HepG2 (cell line): Measurements from ENCODE around the gene MEA1. TPM values are rescaled to one million over a fixed set of nuclear protein-coding genes. Genes with fewer than 3 reads are reported as not detected.

ENCODE experiments used
- ATAC-seq: fragments of 200-7000 bp; cut with Tn5 transposase; 3 replicates; pipeline ENCODE4 v1.9.1; 2020; ENCODE audit warnings: mild to moderate bottlenecking, moderate library complexity
- BruUV-seq: library from RNA; stranded (reverse); fragments of 400-500 nt; replicated peaks from 2 replicates; lab custom pipeline; 2021; lab: Mats Ljungman, UMichigan
- CTCF ChIA-PET: fragments of 300-600 bp; formaldehyde crosslinking; extraction: SDS; loops from one replicate; lab custom pipeline; 2021; ENCODE audit warnings: low total read pairs, inconsistent platforms, low intra/inter-chr PET ratio; lab: Yijun Ruan, JAX
- POLR2A ChIA-PET: fragments of 350-600 bp; sonication (Branson Sonifier 250); formaldehyde crosslinking; loops from one replicate; lab custom pipeline; 2020; ENCODE audit warnings: antibody characterized with exemption, inconsistent platforms; lab: Yijun Ruan, JAX
- DNase-seq: peaks from one replicate; pipeline ENCODE4 v3.0.0-alpha.2; 2015; ENCODE audit warnings: low spot score
- FAIRE-seq: peaks from 3 replicates; lab custom pipeline; 2011; peaks lifted over from hg19 to GRCh38; lab: Jason Lieb, UNC
- H2AFZ ChIP-seq: one replicate; pipeline ENCODE4 v1.6.1; 2011; ENCODE audit warnings: low read length, inconsistent platforms
- H3K27ac ChIP-seq: fragments of 300-600 bp; 3 replicates; pipeline ENCODE4 v1.8.0; 2011; ENCODE audit warnings: mixed run types, mild to moderate bottlenecking, mixed read lengths, low read length, inconsistent platforms; ENCODE audit not compliant: insufficient read depth; ENCODE audit errors: extremely low read length
- H3K27me3 ChIP-seq, 2 experiments: fragments of 200-600 bp in 1 of 2; 2 replicates in 1 of 2; 3 replicates in 1 of 2; pipeline versions ENCODE4 v1.6.0 to v1.8.0; 2011; ENCODE audit warnings: low read length in 2 of 2, mild to moderate bottlenecking in 2 of 2, moderate library complexity in 2 of 2, inconsistent platforms in 1 of 2; ENCODE audit not compliant: insufficient read depth in 2 of 2, control insufficient read depth in 1 of 2
- H3K36me3 ChIP-seq, 2 experiments: fragments of 200-600 bp in 1 of 2; replicated peaks in 1 of 2; 2 replicates in 1 of 2; 3 replicates in 1 of 2; pipeline versions ENCODE4 v1.5.1 to v1.8.0; 2011; ENCODE audit warnings: low read length in 2 of 2, inconsistent platforms in 1 of 2; ENCODE audit not compliant: insufficient read depth in 2 of 2, control insufficient read depth in 1 of 2
- H3K4me1 ChIP-seq: 2 replicates; pipeline ENCODE4 v1.5.1; 2012; ENCODE audit warnings: low read length, inconsistent platforms; ENCODE audit not compliant: insufficient read depth
- H3K4me2 ChIP-seq: 2 replicates; pipeline ENCODE4 v1.6.0; 2011; ENCODE audit warnings: low read depth, low read length, inconsistent platforms
- H3K4me3 ChIP-seq, 3 experiments: fragments of 200-600 bp in 1 of 3; sonication (generic), shearing (Covaris generic) in 1 of 3; replicated peaks in 1 of 3; 2 replicates each; pipeline ENCODE4 v1.5.1; 2011 to 2016; ENCODE audit warnings: low read length in 3 of 3, inconsistent platforms in 2 of 3, low read depth in 2 of 3, mild to moderate bottlenecking in 2 of 3, control low read depth in 1 of 3, mixed read lengths in 1 of 3; ENCODE audit not compliant: insufficient read depth in 1 of 3
- H3K79me2 ChIP-seq: one replicate; pipeline ENCODE4 v1.6.1; 2011; ENCODE audit warnings: low read length, inconsistent platforms; ENCODE audit not compliant: insufficient read depth
- H3K9ac ChIP-seq: 2 replicates; pipeline ENCODE4 v1.6.0; 2011; ENCODE audit warnings: mild to moderate bottlenecking, low read depth, low read length, inconsistent platforms; ENCODE audit not compliant: insufficient read depth
- H3K9me3 ChIP-seq: 2 replicates; pipeline ENCODE4 v1.5.1; 2012; ENCODE audit warnings: mild to moderate bottlenecking, low read length
- H4K20me1 ChIP-seq: 2 replicates; pipeline ENCODE4 v1.6.0; 2011; ENCODE audit warnings: inconsistent platforms, mild to moderate bottlenecking, low read length, moderate library complexity; ENCODE audit not compliant: insufficient read depth
- FOSL2 ChIP-seq: sonication (generic); formaldehyde crosslinking; IDR thresholded peaks from 2 replicates; pipeline ENCODE4 v1.4.0; 2020; ENCODE audit warnings: missing genetic modification reagents
- MEF2D ChIP-seq: sonication (generic); formaldehyde crosslinking; IDR thresholded peaks from 2 replicates; pipeline ENCODE4 v1.5.1; 2020; ENCODE audit warnings: mild to moderate bottlenecking, missing genetic modification reagents
- RBFOX2 ChIP-seq: fragments of 200-400 bp; formaldehyde crosslinking; IDR thresholded peaks from 2 replicates; pipeline ENCODE4 v1.6.1; 2017; ENCODE audit warnings: low read depth, mild to moderate bottlenecking, low read length
- SSRP1 ChIP-seq: IDR thresholded peaks from 2 replicates; pipeline ENCODE4 v1.6.1; 2016; ENCODE audit warnings: control low read depth
- ZEB1 ChIP-seq: IDR thresholded peaks from 2 replicates; pipeline ENCODE4 v1.6.1; 2012; ENCODE audit warnings: mild to moderate bottlenecking, low read depth, inconsistent platforms; ENCODE audit not compliant: insufficient replicate concordance
- WGBS: methylation state at CpG from one replicate; pipeline ENCODE4 v1.1.6; 2017; ENCODE audit warnings: low lambda C conversion rate; 5-methylcytosine and 5-hydroxymethylcytosine counted together
- in situ Hi-C: cut with HindIII; loops from 2 replicates; pipeline ENCODE4 v1.10.0; 2017; ENCODE audit warnings: low pct_unique_long_range_greater_than_20kb; ENCODE audit not compliant: extremely low pct_ligation_motif_present
- intact Hi-C: fragments of 100-400 bp; cut with micrococcal nuclease; formaldehyde crosslinking; loops from one replicate; pipeline ENCODE4 v1.10.0; 2022; ENCODE audit not compliant: unreplicated experiment
- polyA plus RNA-seq, 8 experiments: library from polyadenylated mRNA; depleted of rRNA in 3 of 8; stranded (reverse) in 7 of 8; unstranded in 1 of 8; fragments of >200 nt; fragmentation: Illumina TruSeq in 4 of 8; extraction: Trizol in 4 of 8; gene quantifications; 2 replicates each; pipeline versions ENCODE4 v1.2.1 to v1.2.3, GENCODE V29; 2011 to 2016; ENCODE audit warnings: low read depth in 4 of 8, missing spikeins in 1 of 8, mixed read lengths in 1 of 8; ENCODE audit not compliant: insufficient read depth in 1 of 8
- total RNA-seq, 5 experiments: library from RNA; depleted of rRNA; stranded (reverse); fragments of >200 nt; fragmentation: Illumina TruSeq; extraction: Trizol; gene quantifications; 2 replicates each; pipeline ENCODE4 v1.2.3, GENCODE V29; 2016; ENCODE audit warnings: low read depth in 1 of 5
- TF ChIP-seq, protein P1 (sequence below): sonication (generic); formaldehyde crosslinking; IDR thresholded peaks from 2 replicates; pipeline ENCODE4 v1.5.0; 2020; ENCODE audit warnings: mild to moderate bottlenecking, missing genetic modification reagents, borderline replicate concordance

Gene MEA1
- total and polyA plus RNA-seq, 2 of the 13 experiments (the other 11 are each of a cell fraction or from before 2014, with no cell fraction given): 75.6 to 86.2 TPM

DNA sequence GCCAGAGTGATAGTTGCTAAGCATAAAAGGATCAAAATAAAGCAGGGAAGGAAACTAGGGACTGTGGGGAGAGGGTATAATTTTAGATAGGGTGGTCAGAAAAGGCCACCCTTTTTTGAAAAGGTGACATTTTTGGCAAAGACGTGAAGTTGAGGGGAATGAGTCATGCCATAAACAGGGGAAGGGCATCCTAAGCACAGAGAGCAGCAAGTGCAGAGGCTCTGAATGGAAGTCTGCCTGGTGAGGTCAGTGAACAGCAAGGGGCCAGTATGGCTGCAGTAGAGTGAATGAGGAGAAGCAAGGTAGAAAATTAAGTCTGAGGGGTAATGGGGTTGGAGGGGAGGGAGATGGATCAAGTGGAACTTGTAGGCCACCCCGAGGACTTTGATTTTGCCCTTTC is 48.1 kb upstream of the MEA1 start:
- Histone ChIP-seq H4K20me1 (no peaks in the 10 kb centered on the region), H3K27me3 (no peaks in the 10 kb centered on the region; a peak in 1 of 5 replicates), H3K36me3 (peaks cover 4 to 46% of the 10 kb centered on the region in 2 experiments), H3K4me2 (peak overlapping the region; percentile 90), H3K4me3 (peak overlapping the region in 2 of 3 experiments; percentile 74 to 99; a peak in 2 of 6 replicates), H2AFZ (no peak overlapping the region), H3K4me1 (peaks cover 33% of the 10 kb centered on the region), H3K27ac (no peak overlapping the region), H3K9me3 (no peaks in the 10 kb centered on the region), H3K79me2 (peaks cover 35% of the 10 kb centered on the region), H3K9ac (peak overlapping the region; percentile 83)
- DNase-seq: no peak
- TF ChIP-seq SSRP1: no peak
- TF ChIP-seq FOSL2 (CRISPR knock-in tag): 0 out of 2 replicates have a peak, but pooled peaks have one; percentile 12
- TF ChIP-seq ZEB1: no peak
- no peak for TF ChIP-seq MEF2D (CRISPR knock-in tag)
- 0 out of 2 replicates have a peak, but pooled peaks have one; percentile 4 for TF ChIP-seq RBFOX2
- TF ChIP-seq, protein P1, sequence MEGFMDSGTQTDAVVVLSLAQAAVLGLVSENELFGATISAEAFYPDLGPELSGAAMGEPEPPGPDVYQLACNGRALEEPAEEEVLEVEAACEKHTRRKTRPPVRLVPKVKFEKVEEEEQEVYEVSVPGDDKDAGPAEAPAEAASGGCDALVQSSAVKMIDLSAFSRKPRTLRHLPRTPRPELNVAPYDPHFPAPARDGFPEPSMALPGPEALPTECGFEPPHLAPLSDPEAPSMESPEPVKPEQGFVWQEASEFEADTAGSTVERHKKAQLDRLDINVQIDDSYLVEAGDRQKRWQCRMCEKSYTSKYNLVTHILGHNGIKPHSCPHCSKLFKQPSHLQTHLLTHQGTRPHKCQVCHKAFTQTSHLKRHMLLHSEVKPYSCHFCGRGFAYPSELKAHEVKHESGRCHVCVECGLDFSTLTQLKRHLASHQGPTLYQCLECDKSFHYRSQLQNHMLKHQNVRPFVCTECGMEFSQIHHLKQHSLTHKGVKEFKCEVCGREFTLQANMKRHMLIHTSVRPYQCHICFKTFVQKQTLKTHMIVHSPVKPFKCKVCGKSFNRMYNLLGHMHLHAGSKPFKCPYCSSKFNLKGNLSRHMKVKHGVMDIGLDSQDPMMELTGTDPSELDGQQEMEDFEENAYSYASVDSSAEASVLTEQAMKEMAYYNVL: no peak
- ATAC-seq: no peak
- CTCF ChIA-PET: no interaction called here
- FAIRE-seq: no peak
- in situ Hi-C loops (no loop called here), intact Hi-C loops (loop anchor here (2.0 kb wide), 1 partner anchor 47 kb away; the partner anchor contains the start of gene KLHDC3)
- WGBS: 60% methylated on average over 2 of the region's 2 CpGs
- POLR2A ChIA-PET: interaction anchor here (2.1 to 3.3 kb wide), 8 partner anchors 10 to 82 kb away, joined by 12 to 103 read pairs (median 36); partner anchors contain the start of genes KLHDC3, MEA1, PTK7 and RRP36
- BruUV-seq: no TSS peak
